ENCODE results near the gene NUP98. TPM values are rescaled to one million over a fixed set of nuclear protein-coding genes. Genes with fewer than 3 reads are reported as not detected.

Gene NUP98
- total and polyA plus RNA-seq, 2 of the 13 experiments (the other 11 are each of a cell fraction or from before 2014, with no cell fraction given) = 76.6 to 85.3 TPM

GRCh38 chr11:3642071-3642951 is 155.0 kb downstream of the NUP98 start (continued):
- TF ChIP-seq CSRNP2 (CRISPR knock-in tag; conservative IDR thresholded peaks at IDR 0.05; ENCODE audit: low read depth) (no peak), ZBTB49 (CRISPR knock-in tag; IDR thresholded peaks at IDR 0.05; ENCODE audit: borderline replicate concordance) (no peak), ISX (CRISPR knock-in tag; conservative IDR thresholded peaks at IDR 0.05) (no peak), ZNF605 (CRISPR knock-in tag; IDR thresholded peaks at IDR 0.05) (no peak), ZNF75D (CRISPR knock-in tag; IDR thresholded peaks at IDR 0.05; ENCODE audit: borderline replicate concordance) (no peak), DNMT1 (CRISPR knock-in tag; IDR thresholded peaks at IDR 0.05) (peak; percentile 76; the same call in 1 of the 2 replicates), ZNF543 (CRISPR knock-in tag; IDR thresholded peaks at IDR 0.05) (peak; percentile 58; the same call in 1 of the 2 replicates), HMGA1 (CRISPR knock-in tag; conservative IDR thresholded peaks at IDR 0.05) (no peak), PLSCR1 (CRISPR knock-in tag; IDR thresholded peaks at IDR 0.05; ENCODE audit: borderline replicate concordance) (no peak), ZMYM3 (CRISPR knock-in tag; IDR thresholded peaks at IDR 0.05) (no peak), ZFP90 (CRISPR knock-in tag; IDR thresholded peaks at IDR 0.05; ENCODE audit: borderline replicate concordance) (no peak), JUN (CRISPR knock-in tag; IDR thresholded peaks at IDR 0.05) (no peak), FOSL2 (CRISPR knock-in tag; IDR thresholded peaks at IDR 0.05) (no peak), SP2 (CRISPR knock-in tag; IDR thresholded peaks at IDR 0.05) (no peak), ATM (IDR thresholded peaks at IDR 0.05; ENCODE audit: borderline replicate concordance) (no peak), SMARCC2 (IDR thresholded peaks at IDR 0.05) (no peak), ZNF264 (CRISPR knock-in tag; IDR thresholded peaks at IDR 0.05) (peak; percentile 16; the same call in 1 of the 2 replicates), CHD2 (IDR thresholded peaks at IDR 0.05; ENCODE audit: low read depth, low read length) (no peak), SRSF4 (IDR thresholded peaks at IDR 0.05; ENCODE audit: low read depth, low read length, poor library complexity, severe bottlenecking) (no peak), MZF1 (CRISPR knock-in tag; IDR thresholded peaks at IDR 0.05; ENCODE audit: borderline replicate concordance) (no peak), ZNF572 (CRISPR knock-in tag; IDR thresholded peaks at IDR 0.05) (no peak)
- TF ChIP-seq, protein P1, sequence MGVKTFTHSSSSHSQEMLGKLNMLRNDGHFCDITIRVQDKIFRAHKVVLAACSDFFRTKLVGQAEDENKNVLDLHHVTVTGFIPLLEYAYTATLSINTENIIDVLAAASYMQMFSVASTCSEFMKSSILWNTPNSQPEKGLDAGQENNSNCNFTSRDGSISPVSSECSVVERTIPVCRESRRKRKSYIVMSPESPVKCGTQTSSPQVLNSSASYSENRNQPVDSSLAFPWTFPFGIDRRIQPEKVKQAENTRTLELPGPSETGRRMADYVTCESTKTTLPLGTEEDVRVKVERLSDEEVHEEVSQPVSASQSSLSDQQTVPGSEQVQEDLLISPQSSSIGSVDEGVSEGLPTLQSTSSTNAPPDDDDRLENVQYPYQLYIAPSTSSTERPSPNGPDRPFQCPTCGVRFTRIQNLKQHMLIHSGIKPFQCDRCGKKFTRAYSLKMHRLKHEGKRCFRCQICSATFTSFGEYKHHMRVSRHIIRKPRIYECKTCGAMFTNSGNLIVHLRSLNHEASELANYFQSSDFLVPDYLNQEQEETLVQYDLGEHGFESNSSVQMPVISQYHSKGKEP (CRISPR knock-in tag; IDR thresholded peaks at IDR 0.05) = no peak
